NCI-H2107 treated with DMSO at 0.1 percent for 48 hours (cell line): ENCODE data around the gene EFNA3.

ENCODE experiments used
- DNase-seq: peaks from one replicate; lab custom pipeline; 2025; ENCODE audit not compliant: unreplicated experiment; lab: John Stamatoyannopoulos, UW

EFNA3 gene

GRCh38 chr1:155078469-155079209, at the start of gene EFNA3:
Gene EFNA3 (plus strand): TSS chr1:155078837. CDS start chr1:155078942, 105 bp downstream.
- no peak for DNase-seq

- no peak for DNase-seq
These were observed 49.0 kb upstream of the EFNA3 start for GRCh38 chr1:155029513-155030242.

- DNase-seq = no peak
These were observed 48.3 kb upstream of the EFNA3 start for GRCh38 chr1:155030243-155030795.

- DNase-seq = no peak
These were observed 47.7 kb upstream of the EFNA3 start for GRCh38 chr1:155030899-155031298.

- DNase-seq = no peak
These were observed 45.8 kb upstream of the EFNA3 start for GRCh38 chr1:155032886-155033285.

GRCh38 chr1:155033524-155033923, 45.1 kb upstream of the EFNA3 start, which contains the start of the genes DCST1 and DCST2:
Gene DCST1 (plus strand): TSS chr1:155033824. CDS start chr1:155034037, 213 bp downstream.
Gene DCST2 (minus strand): TSS chr1:155033781. CDS start chr1:155033701, 80 bp downstream.
- DNase-seq = no peak

GRCh38 chr1:155034318-155035208, 44.1 kb upstream of the EFNA3 start:
- DNase-seq = no peak

GRCh38 chr1:155035936-155036335, 42.7 kb upstream of the EFNA3 start:
- DNase-seq = no peak

GRCh38 chr1:155037043-155037442, 41.6 kb upstream of the EFNA3 start:
- peak; percentile 69 for DNase-seq

GRCh38 chr1:155037851-155038441, 40.7 kb upstream of the EFNA3 start:
- no peak for DNase-seq

GRCh38 chr1:155038602-155039307, 39.9 kb upstream of the EFNA3 start:
- no peak for DNase-seq

- no peak for DNase-seq
These were observed 39.3 kb upstream of the EFNA3 start for GRCh38 chr1:155039308-155039669.

GRCh38 chr1:155040358-155041093, 38.1 kb upstream of the EFNA3 start:
- no peak for DNase-seq

- no peak for DNase-seq
These were observed 35.8 kb upstream of the EFNA3 start for GRCh38 chr1:155042789-155043188.

- no peak for DNase-seq
These were observed 35.3 kb upstream of the EFNA3 start for GRCh38 chr1:155043301-155043702.

GRCh38 chr1:155043793-155044192, 34.8 kb upstream of the EFNA3 start:
- no peak for DNase-seq

GRCh38 chr1:155044365-155044764, 34.3 kb upstream of the EFNA3 start:
- no peak for DNase-seq

- peak; percentile 23 for DNase-seq
These were observed 33.6 kb upstream of the EFNA3 start for GRCh38 chr1:155044812-155045657.
